HG03039 (cell line): ENCODE results near the gene CEP120.

Experiments used
- ATAC-seq: cut with Tn5 transposase; IDR thresholded peaks from one replicate; pipeline ENCODE4 v1.9.1; 2021; ENCODE audit warnings: mild to moderate bottlenecking, moderate library complexity; ENCODE audit not compliant: unreplicated experiment

CEP120 gene

GRCh38 chr5:123304777-123305316, 118.4 kb downstream of the CEP120 start:
- no peak for ATAC-seq

GRCh38 chr5:123303802-123304201, 119.4 kb downstream of the CEP120 start:
- ATAC-seq: no peak

DNA sequence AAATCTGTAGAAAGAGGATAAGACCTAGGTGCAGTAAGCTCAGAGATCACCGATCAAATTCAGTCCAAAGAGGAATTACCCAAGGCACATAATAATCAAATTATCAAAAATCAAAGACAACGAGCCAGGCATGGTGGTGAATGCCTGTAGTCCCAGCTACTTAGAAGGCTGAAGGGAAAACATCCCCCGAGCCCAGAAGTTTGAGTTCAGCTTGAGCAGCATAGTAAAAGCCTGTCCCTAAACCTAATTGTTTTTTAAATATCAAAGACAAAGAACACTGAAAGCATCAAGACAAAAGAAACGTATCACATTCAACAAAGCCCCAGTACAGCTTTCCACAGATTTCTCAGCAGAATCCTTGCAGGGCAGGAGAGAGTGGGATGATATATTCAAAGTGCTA, 122.9 kb downstream of the CEP120 start:
- no peak for ATAC-seq

DNA sequence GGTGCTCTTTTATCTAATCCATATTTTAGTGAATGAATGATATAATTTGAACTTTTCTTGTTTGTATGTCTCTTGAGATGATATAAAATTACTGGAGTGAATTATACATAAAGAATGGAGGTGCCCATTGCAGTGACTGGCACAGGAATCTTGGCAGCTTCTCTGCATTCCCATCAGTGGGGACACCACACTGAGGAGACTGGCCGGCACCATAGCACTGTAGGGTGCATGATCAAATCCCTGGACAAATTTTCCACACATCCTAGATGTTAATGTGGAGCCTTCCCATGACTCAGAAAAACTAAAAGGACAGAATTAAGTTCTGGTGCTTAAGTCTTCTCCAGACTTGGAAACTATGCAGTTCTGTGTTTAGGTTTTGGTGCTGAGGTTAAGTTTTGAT, 124.1 kb downstream of the CEP120 start:
- ATAC-seq: no peak

- ATAC-seq: no peak
Observed at GRCh38 chr5:123298335-123299030, 124.7 kb downstream of the CEP120 start.

DNA sequence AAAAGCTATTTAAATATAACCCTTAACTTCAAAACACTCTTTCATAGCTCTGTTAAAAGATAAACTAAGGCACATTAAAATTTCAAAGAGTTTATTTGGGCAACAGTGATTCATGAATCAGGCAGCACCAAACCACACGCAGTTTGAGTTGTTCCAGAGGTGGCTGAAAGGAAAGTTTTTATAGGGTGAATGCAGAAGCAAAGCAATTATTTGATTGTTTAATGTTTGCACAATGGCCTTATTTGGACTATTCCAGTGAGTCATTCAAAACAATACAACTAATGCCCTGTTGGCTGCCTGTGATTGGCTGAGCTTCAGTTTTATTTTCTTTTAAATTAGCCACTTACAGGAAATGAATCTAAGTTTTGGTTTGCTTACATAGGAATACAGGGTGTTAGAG, 125.3 kb downstream of the CEP120 start:
- no peak for ATAC-seq

DNA sequence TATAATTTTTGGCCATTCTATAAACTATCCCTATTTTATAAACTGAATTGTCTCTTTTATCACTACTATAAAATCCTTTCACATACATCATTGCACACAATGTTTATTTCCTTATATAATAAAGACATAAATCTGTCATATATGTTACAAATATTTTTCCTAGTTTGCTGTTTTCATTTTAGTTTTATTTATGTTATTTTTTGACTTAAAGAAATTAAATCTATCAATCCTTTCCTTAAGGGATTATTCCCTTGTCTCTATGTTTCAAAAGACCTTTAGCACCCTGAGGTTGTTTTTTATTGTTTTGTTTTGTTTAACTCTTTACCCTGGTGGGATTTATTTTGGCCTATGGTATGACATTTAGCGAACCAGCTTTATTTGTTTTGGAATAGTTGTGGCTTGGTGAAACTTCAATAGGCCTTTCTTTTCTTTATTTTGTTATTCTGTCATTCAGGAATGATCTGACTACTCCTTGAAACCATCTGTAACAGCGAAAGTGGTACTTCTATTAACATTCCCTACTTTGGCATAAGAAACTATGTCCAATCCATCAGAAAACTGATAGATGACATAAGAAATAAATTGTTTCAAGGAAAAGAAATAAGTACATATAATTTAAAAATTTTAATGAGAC, 125.9 kb downstream of the CEP120 start:
- ATAC-seq: no peak
